Cardiac fibroblast (primary cell): ENCODE results near the gene TSC1.
"Not testable (repeated sequence)": the region's sequence is repeated elsewhere in the genome, so short reads cannot be mapped to it uniquely, and the experiment has no call there.

Source experiments
- DNase-seq, 2 donors: peaks; one replicate each; pipeline versions ENCODE4 v3.0.0 to v3.0.0-alpha.2; 2010; ENCODE audit warnings: low read depth in 2 of 2
- H3K4me3 ChIP-seq, 2 donors: replicated peaks in 1 of 2; 1 replicate in 1 of 2; 2 replicates in 1 of 2; pipeline ENCODE4 v1.5.1; 2011; ENCODE audit warnings: low read depth in 2 of 2, low read length in 2 of 2, mild to moderate bottlenecking in 2 of 2, moderate library complexity in 1 of 2
- TF ChIP-seq, protein P1 (sequence below): IDR thresholded peaks from one replicate; pipeline ENCODE4 v1.5.1; 2011; ENCODE audit warnings: low read depth, mild to moderate bottlenecking, low read length, inconsistent platforms

TSC1 gene

DNA sequence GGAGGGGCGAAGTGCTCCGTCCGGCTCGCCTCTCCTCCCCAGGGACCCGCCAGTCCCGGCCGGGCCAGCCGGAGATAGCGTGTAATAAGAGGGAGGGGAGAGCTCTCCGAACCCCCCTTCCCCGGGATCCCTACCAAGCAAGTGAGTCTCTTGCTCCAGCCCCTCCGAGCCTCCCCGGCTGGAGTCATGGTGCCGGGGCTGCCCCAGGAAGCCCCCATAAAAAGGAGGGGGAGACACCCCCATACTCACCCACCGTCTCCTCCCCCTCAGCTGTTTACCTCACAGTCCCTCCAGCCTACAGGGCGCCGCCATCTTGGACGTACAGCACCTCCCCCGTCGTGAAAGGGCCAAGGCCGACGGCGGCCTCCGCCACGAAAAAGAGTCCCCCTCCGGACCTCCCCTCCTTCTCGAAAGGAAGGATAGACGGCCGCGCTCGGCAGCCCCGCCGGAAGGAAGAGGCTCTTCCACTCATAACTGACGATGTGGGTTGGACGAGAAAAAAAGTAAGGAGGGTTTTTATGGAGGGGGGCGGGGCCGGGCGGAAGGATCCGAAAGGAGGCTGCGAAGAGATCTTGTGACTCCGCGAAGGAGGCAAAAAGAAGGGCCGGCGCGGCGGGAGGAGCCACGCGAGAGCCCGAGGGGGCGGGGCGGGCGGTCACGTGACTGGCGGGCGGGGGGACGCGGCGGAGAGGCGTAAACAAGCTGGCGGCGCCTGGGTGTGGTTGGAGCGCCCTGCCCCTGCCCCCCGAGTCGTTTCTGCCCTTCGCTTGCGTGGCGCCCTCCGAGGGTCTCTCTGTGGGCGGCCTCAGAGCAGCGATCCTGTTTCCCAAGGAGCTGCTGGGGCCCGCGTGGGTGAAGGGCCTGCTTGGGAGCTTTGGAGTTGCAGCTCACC, at the start of gene TSC1:
Gene TSC1, minus strand, starts transcription at position 323 of the 892 bp plus-strand sequence. CDS start 15,744 bp downstream, outside the sequence.
- H3K4me3 ChIP-seq = peak within 1 kb of the TSS; percentile 89 to 92
- DNase-seq = peak; percentile 98 to 99
- TF ChIP-seq, protein P1, sequence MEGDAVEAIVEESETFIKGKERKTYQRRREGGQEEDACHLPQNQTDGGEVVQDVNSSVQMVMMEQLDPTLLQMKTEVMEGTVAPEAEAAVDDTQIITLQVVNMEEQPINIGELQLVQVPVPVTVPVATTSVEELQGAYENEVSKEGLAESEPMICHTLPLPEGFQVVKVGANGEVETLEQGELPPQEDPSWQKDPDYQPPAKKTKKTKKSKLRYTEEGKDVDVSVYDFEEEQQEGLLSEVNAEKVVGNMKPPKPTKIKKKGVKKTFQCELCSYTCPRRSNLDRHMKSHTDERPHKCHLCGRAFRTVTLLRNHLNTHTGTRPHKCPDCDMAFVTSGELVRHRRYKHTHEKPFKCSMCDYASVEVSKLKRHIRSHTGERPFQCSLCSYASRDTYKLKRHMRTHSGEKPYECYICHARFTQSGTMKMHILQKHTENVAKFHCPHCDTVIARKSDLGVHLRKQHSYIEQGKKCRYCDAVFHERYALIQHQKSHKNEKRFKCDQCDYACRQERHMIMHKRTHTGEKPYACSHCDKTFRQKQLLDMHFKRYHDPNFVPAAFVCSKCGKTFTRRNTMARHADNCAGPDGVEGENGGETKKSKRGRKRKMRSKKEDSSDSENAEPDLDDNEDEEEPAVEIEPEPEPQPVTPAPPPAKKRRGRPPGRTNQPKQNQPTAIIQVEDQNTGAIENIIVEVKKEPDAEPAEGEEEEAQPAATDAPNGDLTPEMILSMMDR = no peak

DNA sequence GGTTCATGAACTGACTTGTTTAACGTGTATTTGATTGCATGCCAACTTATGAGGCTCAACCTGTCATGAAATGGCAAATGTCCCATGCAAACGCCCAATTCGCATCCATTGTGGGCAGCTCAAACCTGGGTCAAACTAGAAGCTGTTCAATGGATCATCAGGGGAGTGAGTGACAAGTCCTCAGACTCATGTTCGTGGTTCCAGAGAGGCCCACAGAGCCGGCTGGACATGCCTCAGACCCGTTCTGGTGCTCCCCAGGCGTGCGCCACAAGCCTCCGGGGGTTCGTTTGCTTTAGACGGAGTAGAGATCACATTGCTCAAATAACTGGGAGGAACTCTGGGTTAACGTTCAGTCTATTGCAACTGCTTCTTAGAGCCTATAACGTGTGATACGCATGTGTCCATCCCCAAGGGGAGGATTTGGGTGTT, 49.1 kb upstream of the TSC1 start:
- no peak overlapping the region for H3K4me3 ChIP-seq
- TF ChIP-seq, protein P1 = no peak
- DNase-seq = no peak

DNA sequence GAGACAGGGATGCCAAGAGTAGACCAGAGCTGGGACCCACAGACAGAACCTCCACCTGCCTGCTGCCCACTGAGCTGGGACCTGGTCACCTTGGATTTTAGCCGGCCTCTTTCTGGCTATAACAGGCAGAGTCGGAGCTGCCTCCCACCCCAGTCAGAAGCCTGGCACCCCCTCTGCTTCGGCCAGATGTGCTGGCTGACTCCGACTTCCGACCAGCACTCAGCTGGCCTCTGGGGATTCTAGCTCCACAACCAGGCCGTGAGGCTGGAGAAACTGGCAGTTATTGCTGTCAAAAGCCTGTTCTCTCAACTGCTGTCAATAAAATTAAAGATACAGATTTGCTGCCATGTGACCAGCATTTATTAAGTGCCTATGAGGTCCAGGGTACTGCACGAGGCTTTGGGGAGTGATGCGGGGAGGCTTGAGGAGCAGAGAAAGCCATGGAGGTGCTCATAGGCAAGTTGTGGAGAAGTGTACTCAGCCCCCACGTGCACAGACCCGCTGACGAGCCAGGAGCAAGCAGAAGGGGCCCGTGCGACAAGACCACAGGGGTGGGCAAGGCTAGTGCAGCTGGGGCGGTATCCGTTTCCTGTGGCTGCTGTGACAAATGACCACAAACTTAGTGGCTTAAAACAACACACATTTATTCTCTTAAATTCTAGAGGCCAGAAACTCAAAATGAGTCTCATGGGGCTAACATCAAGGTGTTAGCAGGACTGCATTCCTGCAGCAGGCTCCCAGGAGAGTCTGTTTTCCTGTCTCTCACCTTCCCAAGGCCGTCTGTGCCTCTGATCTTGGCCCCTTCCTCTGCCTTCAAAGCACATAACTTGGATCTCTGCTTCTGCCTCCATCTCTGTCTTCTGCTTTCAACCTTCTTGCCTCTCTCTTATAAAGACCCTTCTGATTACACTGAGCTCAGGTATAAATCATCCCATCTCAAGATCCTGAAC, 47.2 kb upstream of the TSC1 start:
- no peak overlapping the region for H3K4me3 ChIP-seq
- DNase-seq = no peak
- TF ChIP-seq, protein P1 = no peak

DNA sequence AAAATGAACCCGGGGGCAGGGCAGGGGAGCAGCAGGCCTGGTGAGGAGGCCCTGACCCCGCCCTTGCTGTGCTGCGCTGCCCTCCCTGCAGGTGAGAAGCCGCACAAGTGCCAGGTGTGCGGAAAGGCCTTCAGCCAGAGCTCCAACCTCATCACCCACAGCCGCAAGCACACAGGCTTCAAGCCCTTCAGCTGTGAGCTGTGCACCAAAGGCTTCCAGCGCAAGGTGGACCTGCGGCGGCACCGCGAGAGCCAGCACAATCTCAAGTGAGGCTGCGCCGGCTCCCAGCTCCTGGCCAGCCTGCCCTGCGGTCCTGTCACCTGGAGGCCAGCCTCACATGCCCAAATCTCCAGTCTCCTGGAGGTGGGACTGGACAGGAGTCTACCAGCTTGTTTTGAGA, 46.4 kb upstream of the TSC1 start:
- TF ChIP-seq, protein P1 = no peak
- H3K4me3 ChIP-seq = no peak overlapping the region
- DNase-seq = no peak

DNA sequence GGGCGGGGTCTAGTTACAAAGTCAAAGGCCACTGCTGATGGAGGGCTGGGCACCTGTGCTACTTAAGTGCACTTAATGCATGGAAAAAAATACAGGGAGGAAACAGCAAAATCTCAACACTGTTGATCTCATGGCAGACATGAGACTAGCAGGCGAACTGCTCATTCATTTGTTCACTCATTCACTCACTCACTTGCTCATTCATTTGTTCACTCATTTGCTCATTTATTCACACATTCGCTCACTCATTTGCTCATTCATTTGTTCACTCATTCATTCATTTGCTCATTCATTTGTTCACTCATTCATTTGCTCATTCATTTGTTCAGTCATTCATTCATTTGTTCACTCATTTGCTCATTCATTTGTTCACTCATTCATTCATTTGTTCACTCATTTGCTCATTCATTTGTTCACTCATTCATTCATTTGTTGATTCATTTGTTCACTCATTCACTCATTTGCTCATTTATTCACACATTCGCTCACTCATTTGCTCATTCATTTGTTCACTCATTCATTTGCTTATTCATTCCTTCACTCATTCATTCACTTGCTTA, 45.7 kb upstream of the TSC1 start:
- H3K4me3 ChIP-seq = not testable (repeated sequence)
- DNase-seq = peak in 1 of 2 donors; percentile 20

DNA sequence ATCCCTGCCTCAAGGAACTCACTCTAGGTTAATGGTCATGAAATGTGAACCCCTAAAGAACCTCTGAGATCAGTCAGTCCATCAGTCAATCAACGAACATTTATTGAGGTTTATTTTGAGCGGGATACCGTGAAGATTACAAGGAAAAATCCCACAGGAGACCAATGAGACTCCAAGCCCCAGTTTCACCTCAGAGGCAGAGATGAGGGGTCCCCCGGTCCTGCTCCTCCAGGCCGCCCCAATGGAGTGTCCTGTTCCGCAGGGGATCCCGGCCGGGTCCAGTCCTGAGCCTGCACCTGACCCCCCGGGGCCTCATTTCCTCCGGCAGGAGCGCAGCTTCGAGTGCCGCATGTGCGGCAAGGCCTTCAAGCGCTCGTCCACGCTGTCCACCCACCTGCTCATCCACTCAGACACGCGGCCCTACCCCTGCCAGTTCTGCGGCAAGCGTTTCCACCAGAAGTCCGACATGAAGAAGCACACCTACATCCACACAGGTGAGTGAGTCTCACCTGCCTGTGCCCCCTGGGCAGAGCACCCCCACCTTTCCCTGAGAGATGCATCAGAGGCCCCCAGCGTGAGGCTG, 45.1 kb upstream of the TSC1 start:
- H3K4me3 ChIP-seq = no peak overlapping the region
- DNase-seq = no peak
- TF ChIP-seq, protein P1 = no peak
